Right atrium auricular region (tissue), 2 donors: ENCODE results near the gene NANS. TPM values are rescaled to one million over a fixed set of nuclear protein-coding genes. Genes with fewer than 3 reads are reported as not detected.

Experiments used
- DNase-seq: peaks from one replicate; pipeline ENCODE4 v3.0.0-alpha.2; 2019; ENCODE audit warnings: low spot score
- H3K27ac ChIP-seq, 2 donors: fragments of 200-600 bp; sonication (generic); 1 replicate in 1 of 2; 2 replicates in 1 of 2; pipeline ENCODE4 v1.5.1; 2016 to 2019
- H3K27me3 ChIP-seq, 2 donors: fragments of 200-600 bp; sonication (generic); one replicate each; pipeline versions ENCODE4 v1.5.1 to v1.6.0; 2017 to 2019
- H3K36me3 ChIP-seq: fragments of 200-600 bp; sonication (generic); one replicate; pipeline ENCODE4 v1.5.1; 2016
- H3K4me1 ChIP-seq, 2 donors: fragments of 200-600 bp; sonication (generic); one replicate each; pipeline versions ENCODE4 v1.5.1 to v1.6.0; 2017 to 2019
- H3K4me3 ChIP-seq, 2 donors: fragments of 200-600 bp; sonication (generic); 1 replicate in 1 of 2; 2 replicates in 1 of 2; pipeline ENCODE4 v1.5.1; 2017 to 2019; ENCODE audit warnings: mild to moderate bottlenecking in 1 of 2, moderate library complexity in 1 of 2
- H3K9me3 ChIP-seq, 2 donors: fragments of 200-600 bp; sonication (generic); one replicate each; pipeline ENCODE4 v1.5.1; 2019
- total RNA-seq, 2 donors: library from RNA; depleted of rRNA; stranded (reverse); fragments of >200 nt; gene quantifications; one replicate each; pipeline ENCODE4 v1.1.0, GENCODE V29; 2016
- TF ChIP-seq, protein P1 (sequence below), 2 donors: fragments of 200-600 bp; sonication (generic); IDR thresholded peaks; one replicate each; pipeline ENCODE4 v1.5.1; 2019; ENCODE audit warnings: antibody characterized with exemption in 2 of 2

NANS gene
- total RNA-seq, 2 donors from 2014 or later, result 27.4 to 35.5 TPM

DNA sequence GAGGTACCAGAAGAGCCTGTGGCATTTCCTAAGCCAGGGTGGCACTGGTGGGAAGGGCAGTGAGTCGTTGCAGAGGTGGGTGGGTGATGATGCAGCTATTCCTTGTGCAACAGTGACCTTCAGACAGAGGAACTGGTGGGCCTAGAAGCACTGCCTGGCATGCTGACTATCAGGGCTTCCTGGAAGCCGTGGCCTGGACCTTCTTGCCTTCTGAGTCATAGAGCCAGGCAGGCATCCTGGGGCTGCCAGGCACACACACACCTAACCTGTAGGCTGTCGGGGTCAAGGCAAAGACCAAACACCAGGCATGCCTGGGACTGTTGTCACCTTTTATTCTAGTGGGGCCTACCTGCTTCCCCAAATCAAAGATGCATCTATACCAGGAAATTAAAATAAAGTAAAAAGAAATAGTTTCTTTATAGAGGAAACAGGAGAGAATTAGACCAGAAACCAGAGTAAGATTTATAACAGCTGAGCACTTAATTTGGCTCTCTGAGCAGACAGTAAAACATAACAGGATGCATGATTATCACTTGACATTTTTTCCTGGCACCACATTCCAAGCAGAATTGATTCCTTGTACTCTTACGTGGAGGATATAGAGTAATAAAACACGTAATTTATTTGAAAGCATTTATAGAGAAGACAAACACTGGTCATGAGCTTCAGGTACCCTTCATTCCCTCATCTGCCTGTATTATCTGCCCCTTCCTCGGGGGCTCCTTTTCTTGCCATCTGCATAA is 25.1 kb downstream of the NANS start:
- Histone ChIP-seq H3K9me3 (no peaks in the 10 kb centered on the region), H3K27ac (no peak overlapping the region), H3K27me3 (no peaks in the 10 kb centered on the region), H3K4me1 (no peaks in the 10 kb centered on the region), H3K36me3 (peaks cover 34% of the 10 kb centered on the region), H3K4me3 (no peak overlapping the region)
- TF ChIP-seq, protein P1, sequence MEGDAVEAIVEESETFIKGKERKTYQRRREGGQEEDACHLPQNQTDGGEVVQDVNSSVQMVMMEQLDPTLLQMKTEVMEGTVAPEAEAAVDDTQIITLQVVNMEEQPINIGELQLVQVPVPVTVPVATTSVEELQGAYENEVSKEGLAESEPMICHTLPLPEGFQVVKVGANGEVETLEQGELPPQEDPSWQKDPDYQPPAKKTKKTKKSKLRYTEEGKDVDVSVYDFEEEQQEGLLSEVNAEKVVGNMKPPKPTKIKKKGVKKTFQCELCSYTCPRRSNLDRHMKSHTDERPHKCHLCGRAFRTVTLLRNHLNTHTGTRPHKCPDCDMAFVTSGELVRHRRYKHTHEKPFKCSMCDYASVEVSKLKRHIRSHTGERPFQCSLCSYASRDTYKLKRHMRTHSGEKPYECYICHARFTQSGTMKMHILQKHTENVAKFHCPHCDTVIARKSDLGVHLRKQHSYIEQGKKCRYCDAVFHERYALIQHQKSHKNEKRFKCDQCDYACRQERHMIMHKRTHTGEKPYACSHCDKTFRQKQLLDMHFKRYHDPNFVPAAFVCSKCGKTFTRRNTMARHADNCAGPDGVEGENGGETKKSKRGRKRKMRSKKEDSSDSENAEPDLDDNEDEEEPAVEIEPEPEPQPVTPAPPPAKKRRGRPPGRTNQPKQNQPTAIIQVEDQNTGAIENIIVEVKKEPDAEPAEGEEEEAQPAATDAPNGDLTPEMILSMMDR (IDR thresholded peaks at IDR 0.05), result no peak
- no peak for DNase-seq

DNA sequence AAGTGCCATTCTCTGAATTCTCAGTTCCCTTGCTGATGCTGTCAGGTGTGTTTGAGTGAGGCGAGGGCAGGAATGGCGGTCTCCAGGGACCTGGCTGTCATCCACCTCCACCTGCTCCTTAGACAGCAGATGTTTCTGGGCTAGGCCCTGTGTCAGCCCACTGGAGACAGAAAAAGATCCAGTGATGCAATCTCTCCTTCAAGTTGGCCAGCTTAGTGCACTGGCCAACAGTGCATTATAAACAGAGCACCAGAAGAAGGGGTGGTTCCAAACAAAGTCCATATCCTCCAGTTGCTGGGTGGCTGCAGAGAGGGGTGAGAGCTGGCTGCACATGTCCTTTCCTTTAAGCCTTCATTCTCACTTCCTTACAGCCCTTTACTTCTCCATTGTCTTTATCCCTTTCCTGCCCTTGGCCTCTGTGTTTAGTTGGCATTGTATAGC is 26.5 kb downstream of the NANS start:
- H3K36me3 ChIP-seq, result peaks cover 29% of the 10 kb centered on the region

DNA sequence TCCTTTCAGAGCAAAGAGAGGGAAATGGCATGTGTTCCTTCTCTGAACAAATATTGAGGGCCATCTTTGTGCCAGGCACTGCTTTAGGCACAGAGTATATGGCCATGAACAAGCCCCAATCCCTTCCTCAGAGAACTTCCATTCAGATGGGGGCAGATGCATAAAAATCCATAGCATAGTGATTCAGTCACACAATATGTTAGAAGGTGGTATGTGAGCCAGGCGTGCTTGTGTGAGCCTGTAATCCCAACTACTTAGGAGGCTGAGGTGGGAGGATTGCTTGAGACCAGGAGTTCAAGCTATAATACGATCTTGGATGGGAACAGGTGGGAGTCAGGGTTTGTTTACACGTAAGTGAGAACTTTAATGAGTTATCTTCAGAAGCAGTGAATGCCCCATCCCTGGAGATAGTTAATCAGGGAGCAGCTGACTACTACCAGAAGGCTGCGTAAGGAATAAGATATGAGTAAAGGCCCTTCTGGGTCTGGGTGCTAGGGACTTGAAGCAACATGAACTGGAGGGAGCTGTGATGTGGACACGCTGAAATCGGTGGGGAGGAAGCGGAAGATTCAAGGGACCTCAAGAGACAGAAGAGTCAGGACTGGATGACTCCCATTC is 27.1 kb downstream of the NANS start:
- Histone ChIP-seq H3K4me3 (no peak overlapping the region), H3K4me1 (peaks cover 0 to 10% of the 10 kb centered on the region in 2 donors), H3K9me3 (no peaks in the 10 kb centered on the region), H3K27me3 (no peaks in the 10 kb centered on the region), H3K36me3 (peaks cover 24% of the 10 kb centered on the region), H3K27ac (no peak overlapping the region)
- no peak for DNase-seq
- TF ChIP-seq, protein P1 (IDR thresholded peaks at IDR 0.05), result no peak

More for the DNA sequence above, 26.5 kb downstream of the NANS start:
- no peaks in the 10 kb centered on the region for H3K27me3 ChIP-seq
- TF ChIP-seq, protein P1 (IDR thresholded peaks at IDR 0.05), result no peak
- peaks cover 0 to 9% of the 10 kb centered on the region in 2 donors for H3K4me1 ChIP-seq
- DNase-seq, result no peak
- H3K4me3 ChIP-seq, result no peak overlapping the region
- H3K9me3 ChIP-seq, result no peaks in the 10 kb centered on the region
- no peak overlapping the region for H3K27ac ChIP-seq

DNA sequence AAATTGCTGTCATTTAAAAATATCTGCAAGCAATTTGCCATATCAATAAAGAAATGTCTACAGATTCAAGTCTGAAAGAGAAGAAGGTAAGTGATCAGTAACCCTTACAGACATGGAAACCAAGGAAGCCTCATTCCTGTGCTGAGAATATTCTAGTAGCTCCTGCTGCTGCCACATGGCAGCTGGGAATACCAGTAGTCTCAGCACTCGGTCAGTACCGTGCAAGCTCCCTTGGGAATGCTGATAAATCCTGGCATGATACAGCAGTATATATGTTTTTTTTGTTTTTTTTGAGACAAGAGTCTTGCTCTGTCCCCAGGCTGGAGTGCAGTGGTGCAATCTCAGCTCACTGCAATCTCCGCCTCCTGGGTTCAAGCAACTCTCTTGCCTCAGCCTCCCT is 27.9 kb downstream of the NANS start:
- Histone ChIP-seq H3K27me3 (no peaks in the 10 kb centered on the region), H3K4me3 (no peak overlapping the region), H3K9me3 (no peaks in the 10 kb centered on the region), H3K36me3 (peaks cover 19% of the 10 kb centered on the region), H3K4me1 (peaks cover 0 to 10% of the 10 kb centered on the region in 2 donors), H3K27ac (no peak overlapping the region)
- DNase-seq, result no peak
- TF ChIP-seq, protein P1 (IDR thresholded peaks at IDR 0.05), result no peak

DNA sequence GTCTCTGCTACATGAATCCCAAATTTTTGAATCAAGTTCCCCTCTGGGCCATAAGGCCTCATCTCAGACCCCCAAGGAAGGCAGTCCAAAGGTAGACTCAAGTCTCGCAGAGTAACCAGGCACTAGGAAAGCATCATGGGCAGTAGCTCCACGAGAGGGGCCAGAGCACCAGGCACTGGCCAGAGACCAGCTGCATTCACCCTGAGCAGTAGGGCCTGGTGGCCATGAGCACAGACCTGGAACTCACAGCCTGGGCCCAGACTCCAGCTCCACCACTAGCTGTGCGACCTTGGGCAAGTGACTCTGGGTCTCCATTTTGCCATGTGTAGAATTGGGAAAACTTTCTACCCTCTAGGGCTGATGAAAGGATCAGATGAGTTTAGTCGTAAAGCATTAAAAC is 28.5 kb downstream of the NANS start:
- H3K27ac ChIP-seq, result no peak overlapping the region
- H3K9me3 ChIP-seq, result no peaks in the 10 kb centered on the region
- no peak overlapping the region for H3K4me3 ChIP-seq
- no peak for DNase-seq
- peaks cover 0 to 10% of the 10 kb centered on the region in 2 donors for H3K4me1 ChIP-seq
- TF ChIP-seq, protein P1 (IDR thresholded peaks at IDR 0.05), result no peak
- H3K27me3 ChIP-seq, result no peaks in the 10 kb centered on the region
- H3K36me3 ChIP-seq, result peaks cover 19% of the 10 kb centered on the region
